GM21360 (cell line): ENCODE data around the gene NLRP6.
"Not testable (repeated sequence)": the region's sequence is repeated elsewhere in the genome, so short reads cannot be mapped to it uniquely, and the experiment has no call there.

ENCODE experiments used
- ATAC-seq: cut with Tn5 transposase; IDR thresholded peaks from one replicate; pipeline ENCODE4 v1.9.1; 2021; ENCODE audit warnings: mild to moderate bottlenecking, moderate library complexity; ENCODE audit not compliant: unreplicated experiment

The NLRP6 gene

DNA sequence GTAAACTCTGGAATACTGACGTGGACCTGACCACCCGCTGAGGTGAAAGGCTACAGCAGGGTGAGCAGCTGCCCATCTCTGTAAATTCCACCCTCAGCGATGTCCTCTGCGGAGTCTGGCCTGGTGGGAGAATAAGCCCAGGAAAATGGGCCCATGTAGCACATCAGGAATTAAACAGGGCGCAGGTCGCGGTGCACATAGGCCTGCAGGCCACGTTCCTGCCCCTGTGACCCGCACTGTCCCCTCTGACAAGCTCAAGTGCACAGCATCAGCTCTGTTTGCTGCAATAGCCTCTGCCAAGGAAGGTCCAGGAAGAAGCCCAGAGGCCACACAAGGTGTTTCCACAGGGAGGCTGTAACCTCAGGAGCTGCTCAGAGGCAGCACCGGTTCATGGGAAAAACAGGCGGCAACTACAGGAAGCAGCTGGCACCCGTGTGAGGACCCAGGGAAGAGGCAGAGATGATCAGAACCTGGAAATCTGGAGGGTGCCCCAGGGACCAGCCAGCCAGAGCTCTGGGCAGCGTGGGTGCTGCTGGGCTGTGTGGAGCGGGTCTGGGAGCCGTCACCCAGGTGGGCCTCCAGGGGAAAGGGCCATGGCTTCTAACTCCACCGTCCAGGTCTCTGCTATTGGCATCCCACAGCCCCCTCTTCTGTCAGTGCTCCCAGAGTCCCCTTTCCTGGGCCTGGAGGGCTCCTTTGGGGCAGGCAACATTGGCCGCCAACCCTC lies 28.6 kb downstream of the NLRP6 start:
- ATAC-seq = no peak

DNA sequence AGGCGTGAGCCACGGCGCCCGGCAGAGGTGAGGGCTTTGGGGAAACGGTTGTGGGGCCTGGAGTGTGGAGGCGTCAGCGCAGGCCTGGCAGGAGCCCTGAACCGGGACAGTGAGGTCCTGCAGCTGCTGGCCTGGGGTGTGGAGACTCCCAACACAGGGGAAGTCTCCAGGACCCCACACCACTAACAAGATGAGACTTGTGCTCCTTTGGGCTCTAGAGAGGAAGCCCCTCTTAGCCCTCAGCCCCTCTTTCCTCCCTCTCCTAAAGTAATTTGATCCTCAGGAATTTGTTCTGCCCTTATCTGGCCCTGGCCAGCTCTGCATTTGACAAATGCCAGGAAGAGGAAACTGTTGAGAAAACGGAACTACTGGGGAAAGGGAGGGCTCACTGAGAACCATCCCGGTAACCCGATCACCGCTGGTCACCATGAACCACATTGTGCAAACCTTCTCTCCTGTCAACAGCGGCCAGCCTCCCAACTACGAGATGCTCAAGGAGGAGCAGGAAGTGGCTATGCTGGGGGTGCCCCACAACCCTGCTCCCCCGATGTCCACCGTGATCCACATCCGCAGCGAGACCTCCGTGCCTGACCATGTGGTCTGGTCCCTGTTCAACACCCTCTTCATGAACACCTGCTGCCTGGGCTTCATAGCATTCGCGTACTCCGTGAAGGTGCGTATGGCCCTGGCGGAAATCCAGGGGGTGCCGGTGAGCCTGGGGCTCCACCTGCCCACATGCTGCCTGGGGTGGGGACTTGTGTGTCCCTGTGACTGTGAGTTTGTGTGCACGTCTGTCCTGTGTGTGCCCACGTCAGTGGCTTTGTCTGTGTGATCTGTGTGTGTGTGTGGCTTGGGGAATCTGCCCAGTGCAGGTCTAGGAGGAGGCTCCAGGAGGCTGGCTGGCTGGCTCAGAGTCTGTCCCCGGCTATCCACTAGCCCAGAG lies 29.8 kb downstream of the NLRP6 start, which contains the start of gene IFITM2:
Gene IFITM2, plus strand, starts transcription at position 51 of the 943 bp plus-strand sequence. Its CDS starts 377 bp downstream, at position 428.
- not testable (repeated sequence) for ATAC-seq

DNA sequence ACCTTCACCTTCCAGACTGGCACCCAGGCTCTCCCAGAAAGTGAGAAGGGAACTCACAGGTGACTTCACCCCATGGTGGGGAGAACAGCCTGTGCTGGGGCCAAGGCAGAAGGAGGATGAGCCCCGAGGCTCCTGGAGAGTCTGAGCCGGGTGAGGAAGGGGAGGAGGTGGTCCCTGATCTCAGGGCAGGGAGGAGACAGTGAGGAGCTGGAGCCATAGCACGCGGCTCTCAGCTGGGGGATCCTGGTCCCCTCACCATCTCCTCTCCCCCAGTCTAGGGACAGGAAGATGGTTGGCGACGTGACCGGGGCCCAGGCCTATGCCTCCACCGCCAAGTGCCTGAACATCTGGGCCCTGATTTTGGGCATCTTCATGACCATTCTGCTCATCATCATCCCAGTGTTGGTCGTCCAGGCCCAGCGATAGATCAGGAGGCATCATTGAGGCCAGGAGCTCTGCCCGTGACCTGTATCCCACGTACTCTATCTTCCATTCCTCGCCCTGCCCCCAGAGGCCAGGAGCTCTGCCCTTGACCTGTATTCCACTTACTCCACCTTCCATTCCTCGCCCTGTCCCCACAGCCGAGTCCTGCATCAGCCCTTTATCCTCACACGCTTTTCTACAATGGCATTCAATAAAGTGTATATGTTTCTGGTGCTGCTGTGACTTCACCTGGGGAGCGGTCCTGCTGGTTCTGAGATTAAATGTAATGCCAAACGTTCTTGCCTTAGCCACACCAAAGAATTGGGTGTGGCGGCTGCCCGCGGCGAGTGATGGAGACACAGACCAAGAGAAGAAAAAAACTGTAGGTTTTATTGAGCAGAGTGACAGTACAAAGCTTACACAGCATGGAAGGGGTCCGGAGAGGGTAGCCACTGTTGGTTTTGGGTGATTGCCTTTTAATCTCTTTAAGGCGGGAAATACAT lies 30.8 kb downstream of the NLRP6 start:
- not testable (repeated sequence) for ATAC-seq

DNA sequence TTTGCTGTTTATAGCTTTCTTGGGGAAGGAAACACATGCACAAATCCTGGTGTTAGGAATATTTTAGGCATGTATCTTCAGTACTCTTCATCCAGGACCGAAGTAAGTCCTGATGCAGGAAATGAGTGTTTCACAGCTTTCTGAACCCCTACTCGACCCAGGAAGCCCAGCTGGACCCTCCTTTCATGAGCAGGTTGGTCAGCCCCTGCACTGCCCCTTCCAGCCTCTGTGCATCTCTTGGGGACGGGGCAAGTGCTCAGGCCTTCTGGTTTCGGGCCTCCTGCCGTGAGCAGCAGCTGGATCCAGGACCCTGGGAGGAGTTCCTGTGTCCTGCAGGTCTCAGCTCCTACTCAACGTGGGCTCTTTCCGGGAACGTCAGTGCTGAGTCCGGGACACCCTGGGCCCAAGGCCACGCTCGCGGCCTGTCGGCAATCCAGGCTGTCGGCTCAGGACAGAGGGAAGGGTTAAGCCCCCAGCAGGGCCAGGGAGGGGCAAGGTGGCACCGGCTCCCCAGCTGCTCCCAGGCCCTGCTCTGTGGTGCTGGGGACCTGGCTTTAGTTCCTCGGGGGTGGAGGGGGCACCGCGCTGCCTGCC lies 31.9 kb downstream of the NLRP6 start:
- ATAC-seq = not testable (repeated sequence)

DNA sequence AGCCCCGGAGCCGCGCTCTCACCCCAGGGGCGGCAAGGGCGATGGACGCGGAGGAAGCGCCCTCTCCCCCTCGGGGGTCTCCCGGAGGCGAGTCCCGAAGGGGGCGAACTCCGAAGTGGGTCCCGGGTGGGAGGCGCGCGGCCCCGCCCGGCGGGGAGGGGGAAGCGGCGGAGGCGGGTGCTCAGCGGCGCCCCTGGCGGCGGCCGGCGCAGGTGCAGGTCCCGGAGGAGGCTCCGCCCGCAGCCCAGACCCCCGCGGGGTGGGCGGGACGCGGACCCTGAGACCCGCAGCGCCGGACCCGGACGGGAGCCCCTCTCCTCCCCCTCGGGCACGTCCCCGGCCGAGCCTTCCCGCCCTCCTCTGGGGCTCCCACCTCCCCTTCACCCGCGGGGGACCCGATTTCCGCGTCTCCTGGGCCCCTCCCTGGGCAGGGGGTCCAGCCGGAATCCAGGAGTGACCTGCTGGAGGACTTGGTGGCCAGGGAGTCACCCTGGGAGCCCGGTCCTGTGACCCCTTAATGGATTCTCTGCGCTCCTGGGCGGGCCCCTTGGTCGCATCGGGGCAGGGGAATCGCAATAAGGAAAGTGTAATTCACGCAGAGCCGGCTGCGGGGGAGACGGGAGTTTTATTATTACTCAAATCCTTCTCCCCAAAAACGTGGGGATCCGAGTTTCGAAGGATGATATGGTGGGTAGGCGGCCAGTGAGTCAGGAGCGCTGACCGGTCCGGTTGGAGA lies 33.0 kb downstream of the NLRP6 start:
- ATAC-seq = peak; percentile 41

DNA sequence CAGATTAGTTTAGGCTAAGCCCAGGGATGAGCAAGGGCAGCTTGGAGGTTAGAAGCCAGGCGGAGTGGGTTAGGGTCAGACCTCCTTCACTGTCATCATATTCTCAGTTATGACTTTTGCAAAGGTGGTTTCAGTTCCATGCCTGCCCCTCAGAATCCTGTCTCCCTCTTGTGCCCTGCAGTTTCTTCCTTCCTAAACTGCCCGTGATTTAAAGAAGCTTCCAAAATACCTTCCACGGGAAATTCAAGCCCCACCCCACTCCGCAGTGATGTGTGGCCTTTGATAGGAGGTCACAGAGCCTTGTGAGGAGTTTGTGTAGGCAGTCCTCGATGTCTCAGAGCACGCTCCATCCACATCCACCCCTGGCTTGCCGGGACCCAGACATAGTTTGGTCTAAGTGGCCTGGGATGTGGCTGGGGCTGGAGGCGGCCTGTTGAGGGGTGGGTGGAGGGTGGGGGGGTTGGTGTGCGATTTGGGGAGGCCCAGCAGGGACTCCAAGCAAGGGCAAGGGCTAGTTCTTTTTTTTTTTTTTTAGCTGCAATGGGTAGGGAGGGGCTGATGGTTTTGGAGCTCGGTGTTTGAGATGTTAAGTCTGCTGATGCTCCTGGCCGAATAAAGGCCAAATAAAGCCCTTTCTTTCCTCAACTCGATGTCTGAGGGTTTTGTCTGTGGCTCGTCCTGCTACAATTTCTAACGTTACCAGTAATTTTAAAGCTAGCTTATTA lies 34.0 kb downstream of the NLRP6 start:
- no peak for ATAC-seq

DNA sequence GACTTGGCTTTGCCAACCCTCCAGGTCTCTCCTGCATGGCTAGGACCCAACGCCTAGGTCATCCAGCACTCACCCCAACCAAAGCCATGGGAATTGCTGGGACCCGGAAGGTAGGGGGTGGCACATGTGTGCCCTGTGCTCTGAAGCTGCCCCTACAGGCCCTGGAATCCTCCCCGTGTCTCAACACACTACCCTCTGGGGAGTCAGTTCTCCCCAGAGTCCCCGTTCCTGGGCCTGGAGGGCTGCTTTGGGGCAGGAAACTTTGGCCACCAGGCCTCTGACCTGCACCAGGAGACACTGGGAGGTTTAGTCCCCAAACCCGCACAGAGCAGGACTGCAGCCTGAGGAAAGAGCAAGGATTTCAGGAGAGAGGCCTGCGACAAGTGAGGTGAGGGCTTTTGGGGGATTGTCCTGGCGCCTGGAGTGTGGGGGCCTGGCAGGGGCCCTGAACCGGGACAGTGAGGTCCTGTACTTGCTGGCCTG lies 35.1 kb downstream of the NLRP6 start:
- ATAC-seq = no peak

DNA sequence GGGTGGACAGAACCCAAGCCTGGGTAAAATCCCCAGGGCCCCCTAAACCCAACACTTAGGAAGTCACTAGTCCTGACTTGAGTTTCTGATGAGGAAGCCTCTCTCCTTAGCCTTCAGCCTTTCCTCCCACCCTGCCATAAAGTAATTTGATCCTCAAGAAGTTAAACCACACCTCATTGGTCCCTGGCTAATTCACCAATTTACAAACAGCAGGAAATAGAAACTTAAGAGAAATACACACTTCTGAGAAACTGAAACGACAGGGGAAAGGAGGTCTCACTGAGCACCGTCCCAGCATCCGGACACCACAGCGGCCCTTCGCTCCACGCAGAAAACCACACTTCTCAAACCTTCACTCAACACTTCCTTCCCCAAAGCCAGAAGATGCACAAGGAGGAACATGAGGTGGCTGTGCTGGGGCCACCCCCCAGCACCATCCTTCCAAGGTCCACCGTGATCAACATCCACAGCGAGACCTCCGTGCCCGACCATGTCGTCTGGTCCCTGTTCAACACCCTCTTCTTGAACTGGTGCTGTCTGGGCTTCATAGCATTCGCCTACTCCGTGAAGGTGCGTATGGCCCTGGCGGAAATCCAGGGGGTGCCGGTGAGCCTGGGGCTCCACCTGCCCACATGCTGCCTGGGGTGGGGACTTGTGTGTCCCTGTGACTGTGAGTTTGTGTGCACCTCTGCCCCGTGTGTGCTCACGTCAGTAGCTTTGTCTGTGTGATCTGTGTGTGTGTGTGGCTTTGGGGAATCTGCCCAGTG lies 35.8 kb downstream of the NLRP6 start, which contains the start of gene IFITM1:
Gene IFITM1, plus strand, starts transcription at position 254 of the 767 bp plus-strand sequence. Its CDS starts 131 bp downstream, at position 385.
- ATAC-seq = peak; percentile 31

DNA sequence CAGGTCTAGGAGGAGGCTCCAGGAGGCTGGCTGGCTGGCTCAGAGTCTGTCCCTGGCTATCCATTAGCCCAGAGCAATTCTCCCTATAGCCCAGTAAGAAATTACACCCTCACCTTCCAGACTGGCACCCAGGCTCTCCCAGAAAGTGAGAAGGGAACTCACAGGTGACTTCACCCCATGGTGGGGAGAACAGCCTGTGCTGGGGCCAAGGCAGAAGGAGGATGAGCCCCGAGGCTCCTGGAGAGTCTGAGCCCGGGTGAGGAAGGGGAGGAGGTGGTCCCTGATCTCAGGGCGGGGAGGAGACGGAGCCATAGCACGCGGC lies 36.3 kb downstream of the NLRP6 start:
- not testable (repeated sequence) for ATAC-seq

DNA sequence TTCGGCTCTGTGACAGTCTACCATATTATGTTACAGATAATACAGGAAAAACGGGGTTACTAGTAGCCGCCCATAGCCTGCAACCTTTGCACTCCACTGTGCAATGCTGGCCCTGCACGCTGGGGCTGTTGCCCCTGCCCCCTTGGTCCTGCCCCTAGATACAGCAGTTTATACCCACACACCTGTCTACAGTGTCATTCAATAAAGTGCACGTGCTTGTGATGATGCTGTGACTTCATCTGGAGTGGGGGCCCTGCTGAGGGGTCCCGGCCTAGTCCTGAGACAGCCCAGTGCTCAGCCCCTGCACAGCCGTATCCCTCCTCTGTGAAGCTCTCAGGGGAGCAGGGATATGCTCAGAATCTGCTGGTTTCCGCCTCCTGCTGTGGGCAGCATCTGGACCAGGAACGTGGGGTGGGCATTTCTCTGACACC lies 36.9 kb downstream of the NLRP6 start:
- ATAC-seq = no peak

DNA sequence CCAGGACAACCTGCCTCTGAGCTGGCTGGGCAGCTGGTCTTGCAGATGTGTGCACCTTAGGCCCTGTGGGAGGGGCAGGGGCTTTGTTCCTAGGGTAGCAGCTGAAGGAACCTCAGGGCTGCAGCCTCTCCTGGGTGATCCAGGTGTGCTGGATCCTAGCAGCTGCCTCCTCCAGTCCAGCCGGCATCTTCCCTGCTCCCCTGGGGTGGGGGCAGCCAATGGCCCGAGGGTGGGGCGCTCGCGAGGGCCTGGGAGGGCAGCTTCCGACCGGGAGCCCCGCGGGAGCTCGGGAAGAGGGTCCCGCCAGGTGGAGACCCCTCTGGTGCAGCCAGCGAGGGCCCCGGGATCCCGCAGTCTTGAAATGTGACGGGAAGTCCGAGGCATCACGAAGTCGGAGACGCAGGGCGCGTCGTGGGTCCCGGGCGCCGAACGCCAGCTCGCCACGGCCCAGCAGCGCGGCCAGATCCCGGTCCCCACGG lies 37.3 kb downstream of the NLRP6 start:
- no peak for ATAC-seq

DNA sequence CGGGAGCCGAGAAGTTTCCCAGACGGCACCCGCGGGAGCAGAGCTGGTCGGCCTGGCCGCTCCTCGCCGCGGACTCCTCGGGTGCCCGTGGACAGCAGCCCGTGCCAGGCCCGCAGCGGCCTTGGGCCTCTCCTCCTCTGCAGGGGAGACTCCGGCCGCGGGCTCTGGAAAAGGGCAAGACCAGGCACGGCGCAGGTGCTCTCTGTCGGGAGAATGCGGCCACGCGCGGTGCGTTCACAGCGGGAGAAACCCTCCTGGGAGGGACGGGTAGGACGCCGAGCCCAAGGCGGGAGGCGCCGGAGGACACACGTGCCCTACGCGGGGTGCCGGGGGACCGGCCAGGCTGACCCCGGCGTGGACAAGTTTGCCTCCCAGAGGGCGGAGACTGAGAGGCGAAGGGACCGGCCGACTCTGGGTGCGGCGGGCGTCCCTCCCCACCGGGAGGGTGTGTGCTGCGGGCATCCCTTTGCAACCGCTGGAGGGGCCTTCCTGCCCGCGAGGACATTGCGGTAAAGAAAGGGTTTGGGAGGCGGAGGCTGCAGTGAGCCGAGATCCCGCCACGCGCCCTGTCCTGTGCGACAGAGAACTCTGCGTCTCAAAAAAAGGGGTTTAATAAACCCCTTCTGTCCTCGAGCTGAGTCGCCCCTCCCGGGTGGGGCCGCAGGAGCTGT lies 38.0 kb downstream of the NLRP6 start:
- ATAC-seq = no peak

DNA sequence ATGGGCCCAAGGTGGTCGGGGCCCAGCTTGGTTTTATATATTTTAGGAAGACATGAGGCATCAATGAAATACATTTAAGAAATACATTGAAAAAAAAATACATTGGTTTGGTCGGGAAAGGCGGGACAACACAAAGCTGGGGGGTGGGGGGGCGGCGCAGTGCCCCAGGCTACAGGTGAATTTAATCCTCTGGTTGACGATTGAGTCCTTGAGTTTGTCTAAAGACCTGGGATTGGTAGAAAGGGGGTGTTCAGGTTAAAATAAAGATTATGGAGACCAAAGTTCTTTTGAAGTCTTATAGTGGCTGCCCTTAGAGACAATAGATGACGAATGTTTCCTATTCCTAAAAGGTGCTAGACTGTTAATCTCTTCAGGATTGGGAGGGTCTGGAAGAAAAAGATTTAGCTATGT lies 38.7 kb downstream of the NLRP6 start:
- no peak for ATAC-seq

DNA sequence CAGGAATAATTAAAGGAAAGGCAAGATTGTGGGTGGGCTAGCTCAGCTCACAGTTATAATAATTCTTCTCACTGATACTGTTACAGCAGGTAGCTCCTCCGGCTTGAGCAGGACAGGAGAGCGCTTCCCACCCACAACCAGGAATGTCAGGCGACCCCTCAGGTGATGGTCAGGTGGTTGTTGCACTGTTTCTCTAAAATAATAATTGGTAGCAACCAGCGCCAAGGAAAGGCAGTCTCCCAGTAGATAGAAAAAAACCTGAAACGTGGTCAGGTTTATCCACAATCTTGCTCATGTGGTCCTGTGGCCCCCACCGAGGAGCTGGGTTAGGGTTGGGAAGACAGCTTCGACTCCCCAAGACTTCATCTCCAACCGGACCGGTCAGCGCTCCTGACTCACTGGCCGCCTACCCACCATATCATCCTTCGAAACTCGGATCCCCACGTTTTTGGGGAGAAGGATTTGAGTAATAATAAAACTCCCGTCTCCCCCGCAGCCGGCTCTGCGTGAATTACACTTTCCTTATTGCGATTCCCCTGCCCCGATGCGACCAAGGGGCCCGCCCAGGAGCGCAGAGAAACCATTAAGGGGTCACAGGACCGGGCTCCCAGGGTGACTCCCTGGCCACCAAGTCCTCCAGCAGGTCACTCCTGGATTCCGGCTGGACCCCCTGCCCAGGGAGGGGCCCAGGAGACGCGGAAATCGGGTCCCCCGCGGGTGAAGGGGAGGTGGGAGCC lies 39.6 kb downstream of the NLRP6 start:
- ATAC-seq = peak; percentile 11

DNA sequence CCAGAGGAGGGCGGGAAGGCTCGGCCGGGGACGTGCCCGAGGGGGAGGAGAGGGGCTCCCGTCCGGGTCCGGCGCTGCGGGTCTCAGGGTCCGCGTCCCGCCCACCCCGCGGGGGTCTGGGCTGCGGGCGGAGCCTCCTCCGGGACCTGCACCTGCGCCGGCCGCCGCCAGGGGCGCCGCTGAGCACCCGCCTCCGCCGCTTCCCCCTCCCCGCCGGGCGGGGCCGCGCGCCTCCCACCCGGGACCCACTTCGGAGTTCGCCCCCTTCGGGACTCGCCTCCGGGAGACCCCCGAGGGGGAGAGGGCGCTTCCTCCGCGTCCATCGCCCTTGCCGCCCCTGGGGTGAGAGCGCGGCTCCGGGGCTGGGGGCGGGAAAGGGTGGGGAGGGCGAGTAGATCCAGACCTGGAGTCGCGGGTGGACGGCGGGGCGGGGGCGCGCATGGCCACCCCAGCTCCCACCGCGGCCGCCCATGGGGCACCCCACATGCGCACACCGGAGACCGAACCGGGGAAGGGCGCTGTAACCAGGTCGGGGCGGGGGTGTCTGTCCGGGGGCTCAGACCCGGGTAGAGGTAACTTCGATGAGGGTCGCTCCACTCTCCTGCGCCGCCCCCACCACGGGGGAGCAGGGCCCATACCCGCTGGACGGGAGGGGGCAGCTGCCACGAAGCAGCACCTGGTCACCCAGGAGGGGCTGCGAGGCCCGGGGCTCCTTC lies 40.4 kb downstream of the NLRP6 start:
- ATAC-seq = peak; percentile 49
